Left forelimb (tissue), 1 donor: ENCODE data around the gene TRIM5.
"Not testable (repeated sequence)": the region's sequence is repeated elsewhere in the genome, so short reads cannot be mapped to it uniquely, and the experiment has no call there.

ENCODE experiments used
- DNase-seq: peaks from one replicate; pipeline ENCODE4 v3.0.0-alpha.2; 2018; ENCODE audit warnings: low spot score

Gene TRIM5

GRCh38 chr11:5684646-5685362, at the start of gene TRIM5:
TSS of gene TRIM5 (minus strand) at chr11:5685074. CDS start at chr11:5680177, 4,897 bp downstream.
- peak; percentile 87 for DNase-seq

- DNase-seq, result no peak
Observed at GRCh38 chr11:5727691-5728090, 42.8 kb upstream of the TRIM5 start.

- no peak for DNase-seq
Observed at GRCh38 chr11:5726351-5726750, 41.5 kb upstream of the TRIM5 start.

- no peak for DNase-seq
Observed at GRCh38 chr11:5722622-5723021, 37.7 kb upstream of the TRIM5 start.

- no peak for DNase-seq
Observed at GRCh38 chr11:5719703-5720495, 35.0 kb upstream of the TRIM5 start.

- DNase-seq, result not testable (repeated sequence)
Observed at GRCh38 chr11:5716518-5716917, 31.6 kb upstream of the TRIM5 start.

GRCh38 chr11:5713695-5714094, 28.8 kb upstream of the TRIM5 start:
- DNase-seq, result no peak

- DNase-seq, result no peak
Observed at GRCh38 chr11:5712507-5712906, 27.6 kb upstream of the TRIM5 start.

GRCh38 chr11:5705688-5706087, 20.8 kb upstream of the TRIM5 start:
- no peak for DNase-seq

GRCh38 chr11:5703741-5704536, 19.1 kb upstream of the TRIM5 start:
- no peak for DNase-seq

- DNase-seq, result no peak
Observed at GRCh38 chr11:5701055-5701577, 16.2 kb upstream of the TRIM5 start.

GRCh38 chr11:5700421-5701054, 15.7 kb upstream of the TRIM5 start:
- no peak for DNase-seq

- DNase-seq, result no peak
Observed at GRCh38 chr11:5698281-5698680, 13.4 kb upstream of the TRIM5 start.

GRCh38 chr11:5696210-5696609, 11.3 kb upstream of the TRIM5 start:
- DNase-seq, result no peak

- DNase-seq, result no peak
Observed at GRCh38 chr11:5695580-5695979, 10.7 kb upstream of the TRIM5 start.

GRCh38 chr11:5694642-5695041, 9.8 kb upstream of the TRIM5 start:
- no peak for DNase-seq

- DNase-seq, result no peak
Observed at GRCh38 chr11:5691964-5692361, 7.1 kb upstream of the TRIM5 start.

- DNase-seq, result not testable (repeated sequence)
Observed at GRCh38 chr11:5691238-5691963, 6.5 kb upstream of the TRIM5 start.

- no peak for DNase-seq
Observed at GRCh38 chr11:5690736-5691135, 5.9 kb upstream of the TRIM5 start.

- no peak for DNase-seq
Observed at GRCh38 chr11:5690216-5690615, 5.3 kb upstream of the TRIM5 start.

- DNase-seq, result no peak
Observed at GRCh38 chr11:5689551-5689983, 4.7 kb upstream of the TRIM5 start, which contains the start of gene TRIM22. TSS of gene TRIM22 (plus strand) at chr11:5689790. CDS start at chr11:5696233, 6,443 bp downstream.
